ENCODE data around the gene HSPA14. TPM values are rescaled to one million over a fixed set of nuclear protein-coding genes. Genes with fewer than 3 reads are reported as not detected.

The HSPA14 gene
- total RNA-seq, 3 donors from 2014 or later (not counting 1 experiment from before 2014, with no cell fraction given): 18.9 to 25.6 (median 24.5) TPM

DNA sequence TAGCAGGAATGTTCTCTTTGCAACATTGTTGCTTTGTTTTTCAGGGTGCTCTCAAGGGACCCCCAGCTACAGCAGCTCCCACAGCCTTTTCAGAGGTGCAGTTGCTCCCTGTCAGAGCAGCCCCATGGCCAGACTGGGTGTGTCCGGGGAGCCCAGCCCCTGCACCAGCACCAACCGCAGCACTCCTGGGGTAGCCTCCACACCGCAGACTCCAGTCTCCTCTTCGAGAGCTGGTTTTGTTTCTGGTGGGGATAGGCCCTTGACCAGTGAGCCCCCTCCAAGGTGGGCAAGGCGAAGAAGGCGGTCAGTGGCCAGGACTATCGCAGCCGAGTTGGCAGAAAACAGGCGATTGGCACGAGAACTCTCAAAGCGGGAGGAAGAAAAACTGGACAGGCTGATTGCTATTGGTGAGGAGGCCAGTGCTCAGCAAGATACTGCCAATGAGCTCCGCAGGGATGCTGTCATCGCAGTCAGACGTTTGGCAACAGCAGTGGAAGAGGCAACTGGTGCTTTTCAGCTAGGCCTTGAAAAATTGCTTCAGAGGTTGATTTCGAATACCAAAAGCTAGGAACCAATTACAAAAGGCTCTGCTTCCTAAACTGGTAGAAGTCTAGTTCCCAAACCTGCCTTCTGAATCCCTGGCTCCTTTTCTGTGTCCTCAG, 5.4 kb downstream of the HSPA14 start:
- Histone ChIP-seq H3K27ac (ENCODE audit: low read length) (no peak overlapping the region), H3K36me3 (ENCODE audit: control insufficient read depth, insufficient read depth, low read length) (peaks cover 44% of the 10 kb centered on the region), H3K4me3 (ENCODE audit: low read length) (no peak overlapping the region), H3K9me3 (ENCODE audit: control insufficient read depth, insufficient read depth, low read length) (no peaks in the 10 kb centered on the region), H3K4me1 (ENCODE audit: control insufficient read depth, insufficient read depth, low read length) (peaks cover 8% of the 10 kb centered on the region), H3K27me3 (ENCODE audit: control insufficient read depth, insufficient read depth, low read length) (no peaks in the 10 kb centered on the region)
- Mint-ChIP-seq H3K36me3 (peaks cover 7% of the 10 kb centered on the region), H3K4me3 (no peak overlapping the region), H3K27me3 (ENCODE audit: low read depth in 2 of 2) (no peaks in the 10 kb centered on the region), H3K27ac (no peak overlapping the region), H3K4me1 (peaks cover 15 to 16% of the 10 kb centered on the region in 2 donors), H3K9me3 (no peaks in the 10 kb centered on the region)
- ATAC-seq (no peak), DNase-seq (no peak)
- 98% methylated on average over 15 of the region's 15 CpGs for WGBS (ENCODE audit: insufficient coverage)
- intact Hi-C loops (cut with micrococcal nuclease): no loop called here
- TF ChIP-seq, protein P1, sequence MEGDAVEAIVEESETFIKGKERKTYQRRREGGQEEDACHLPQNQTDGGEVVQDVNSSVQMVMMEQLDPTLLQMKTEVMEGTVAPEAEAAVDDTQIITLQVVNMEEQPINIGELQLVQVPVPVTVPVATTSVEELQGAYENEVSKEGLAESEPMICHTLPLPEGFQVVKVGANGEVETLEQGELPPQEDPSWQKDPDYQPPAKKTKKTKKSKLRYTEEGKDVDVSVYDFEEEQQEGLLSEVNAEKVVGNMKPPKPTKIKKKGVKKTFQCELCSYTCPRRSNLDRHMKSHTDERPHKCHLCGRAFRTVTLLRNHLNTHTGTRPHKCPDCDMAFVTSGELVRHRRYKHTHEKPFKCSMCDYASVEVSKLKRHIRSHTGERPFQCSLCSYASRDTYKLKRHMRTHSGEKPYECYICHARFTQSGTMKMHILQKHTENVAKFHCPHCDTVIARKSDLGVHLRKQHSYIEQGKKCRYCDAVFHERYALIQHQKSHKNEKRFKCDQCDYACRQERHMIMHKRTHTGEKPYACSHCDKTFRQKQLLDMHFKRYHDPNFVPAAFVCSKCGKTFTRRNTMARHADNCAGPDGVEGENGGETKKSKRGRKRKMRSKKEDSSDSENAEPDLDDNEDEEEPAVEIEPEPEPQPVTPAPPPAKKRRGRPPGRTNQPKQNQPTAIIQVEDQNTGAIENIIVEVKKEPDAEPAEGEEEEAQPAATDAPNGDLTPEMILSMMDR (IDR thresholded peaks at IDR 0.05): no peak

DNA sequence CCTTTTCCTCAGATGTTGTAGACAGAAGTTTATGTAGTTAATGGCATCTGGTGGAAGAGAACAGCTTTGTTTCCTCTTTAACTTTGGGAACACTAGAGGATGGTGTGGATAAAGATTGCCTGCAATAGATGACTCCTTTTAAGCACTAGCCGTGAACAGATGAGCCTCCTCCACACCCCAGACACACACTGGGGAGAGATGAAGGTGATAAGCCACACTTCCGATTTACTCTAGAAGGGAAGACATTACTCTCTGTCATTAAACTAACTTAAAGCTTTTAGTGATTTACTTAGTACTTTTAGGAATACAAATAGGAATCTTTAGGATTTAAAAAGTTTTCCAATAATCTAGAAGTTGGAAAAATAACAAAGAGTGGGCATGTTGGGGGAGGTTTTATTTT, 6.8 kb downstream of the HSPA14 start:
- DNase-seq (no peak), ATAC-seq (peak in 1 of 3 donors; percentile 32)
- H3K36me3 ChIP-seq (ENCODE audit: control insufficient read depth, insufficient read depth, low read length): peaks cover 53% of the 10 kb centered on the region
- H3K27me3 ChIP-seq (ENCODE audit: control insufficient read depth, insufficient read depth, low read length): no peaks in the 10 kb centered on the region
- TF ChIP-seq, protein P1 (IDR thresholded peaks at IDR 0.05): no peak
- Mint-ChIP-seq H3K9me3 (no peaks in the 10 kb centered on the region), H3K4me1 (peaks cover 6% of the 10 kb centered on the region in 2 donors), H3K4me3 (no peak overlapping the region), H3K27me3 (ENCODE audit: low read depth in 2 of 2) (no peaks in the 10 kb centered on the region), H3K36me3 (peaks cover 7% of the 10 kb centered on the region), H3K27ac (peak overlapping the region in 1 of 2 donors; percentile 34)
- WGBS (ENCODE audit: insufficient coverage): no CpG with 5 or more reads among the region's 2 CpGs
- intact Hi-C loops (cut with micrococcal nuclease): no loop called here
- no peaks in the 10 kb centered on the region for H3K4me1 ChIP-seq (ENCODE audit: control insufficient read depth, insufficient read depth, low read length)
- H3K9me3 ChIP-seq (ENCODE audit: control insufficient read depth, insufficient read depth, low read length): no peaks in the 10 kb centered on the region
- no peak overlapping the region for H3K27ac ChIP-seq (ENCODE audit: low read length)
- H3K4me3 ChIP-seq (ENCODE audit: low read length): no peak overlapping the region

DNA sequence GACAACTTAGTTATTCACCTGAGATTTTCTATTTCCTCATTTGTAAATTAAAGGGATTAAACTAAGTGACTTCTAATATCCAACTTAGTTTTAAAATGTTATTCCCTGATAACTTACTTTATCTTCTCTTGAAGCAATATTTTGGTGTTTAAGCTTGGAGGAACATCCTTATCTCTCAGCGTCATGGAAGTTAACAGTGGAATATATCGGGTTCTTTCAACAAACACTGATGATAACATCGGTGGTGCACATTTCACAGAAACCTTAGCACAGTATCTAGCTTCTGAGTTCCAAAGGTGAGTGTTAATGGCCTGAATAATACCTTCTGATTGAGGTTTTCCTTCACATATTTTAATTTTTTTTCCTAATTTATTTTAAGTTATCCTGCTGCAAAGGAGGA, 14.1 kb downstream of the HSPA14 start:
- H3K27me3 ChIP-seq (ENCODE audit: control insufficient read depth, insufficient read depth, low read length): no peaks in the 10 kb centered on the region
- H3K4me3 Mint-ChIP-seq: no peak overlapping the region
- H3K27me3 Mint-ChIP-seq (ENCODE audit: low read depth in 2 of 2): no peaks in the 10 kb centered on the region
- H3K9me3 ChIP-seq (ENCODE audit: control insufficient read depth, insufficient read depth, low read length): no peaks in the 10 kb centered on the region
- H3K4me3 ChIP-seq (ENCODE audit: low read length): no peak overlapping the region
- H3K36me3 Mint-ChIP-seq: no peaks in the 10 kb centered on the region
- WGBS (ENCODE audit: insufficient coverage): 100% methylated on average over 3 of the region's 3 CpGs
- H3K27ac ChIP-seq (ENCODE audit: low read length): no peak overlapping the region
- intact Hi-C loops (cut with micrococcal nuclease): no loop called here
- H3K4me1 Mint-ChIP-seq: no peaks in the 10 kb centered on the region
- H3K36me3 ChIP-seq (ENCODE audit: control insufficient read depth, insufficient read depth, low read length): peaks cover 54% of the 10 kb centered on the region
- H3K9me3 Mint-ChIP-seq: no peaks in the 10 kb centered on the region
- TF ChIP-seq, protein P1 (IDR thresholded peaks at IDR 0.05): no peak
- no peaks in the 10 kb centered on the region for H3K4me1 ChIP-seq (ENCODE audit: control insufficient read depth, insufficient read depth, low read length)
- DNase-seq (no peak), ATAC-seq (no peak)
- H3K27ac Mint-ChIP-seq: no peak overlapping the region

DNA sequence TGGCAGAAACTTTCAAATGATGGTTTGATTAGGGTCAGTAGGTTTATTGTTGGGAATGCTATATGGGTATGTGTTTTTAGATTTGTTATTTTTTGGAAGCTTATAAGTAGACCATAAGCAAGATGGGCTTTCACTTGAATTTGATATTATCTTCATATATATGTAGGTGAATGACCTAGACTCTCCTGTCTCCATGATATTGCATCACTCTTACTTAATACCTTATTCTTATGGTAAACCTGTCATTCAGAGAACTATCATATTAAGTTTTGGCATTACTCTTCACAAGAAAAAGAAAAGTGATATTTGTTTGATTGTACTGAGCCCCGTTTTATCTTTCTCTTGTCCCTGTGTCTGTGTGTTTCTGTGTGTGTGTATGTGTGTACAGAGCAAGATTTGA, 17.3 kb downstream of the HSPA14 start:
- DNase-seq (no peak), ATAC-seq (no peak)
- no peak overlapping the region for H3K27ac Mint-ChIP-seq
- no peaks in the 10 kb centered on the region for H3K27me3 Mint-ChIP-seq (ENCODE audit: low read depth in 2 of 2)
- no peak overlapping the region for H3K4me3 ChIP-seq (ENCODE audit: low read length)
- H3K4me3 Mint-ChIP-seq: no peak overlapping the region
- H3K27me3 ChIP-seq (ENCODE audit: control insufficient read depth, insufficient read depth, low read length): no peaks in the 10 kb centered on the region
- peaks cover 46% of the 10 kb centered on the region for H3K36me3 ChIP-seq (ENCODE audit: control insufficient read depth, insufficient read depth, low read length)
- intact Hi-C loops (cut with micrococcal nuclease): no loop called here
- no peaks in the 10 kb centered on the region for H3K4me1 ChIP-seq (ENCODE audit: control insufficient read depth, insufficient read depth, low read length)
- WGBS (ENCODE audit: insufficient coverage): 100% methylated on average over 1 of the region's 1 CpG
- no peaks in the 10 kb centered on the region for H3K9me3 ChIP-seq (ENCODE audit: control insufficient read depth, insufficient read depth, low read length)
- H3K4me1 Mint-ChIP-seq: peaks cover 8 to 12% of the 10 kb centered on the region in 2 donors
- TF ChIP-seq, protein P1 (IDR thresholded peaks at IDR 0.05): no peak
- no peak overlapping the region for H3K27ac ChIP-seq (ENCODE audit: low read length)
- H3K9me3 Mint-ChIP-seq: no peaks in the 10 kb centered on the region
- peaks cover 13% of the 10 kb centered on the region for H3K36me3 Mint-ChIP-seq

Data from natural killer cell (primary cell).